H9 (cell line): Measurements from ENCODE around the gene RERE. TPM values are rescaled to one million over a fixed set of nuclear protein-coding genes. Genes with fewer than 3 reads are reported as not detected.

Experiments
- DNase-seq: peaks from one replicate; pipeline ENCODE4 v3.0.0-alpha.2; 2017
- H2AFZ ChIP-seq: one replicate; pipeline ENCODE4 v1.6.1; 2013; ENCODE audit warnings: mild to moderate bottlenecking, low read length, control low read depth, moderate library complexity
- H2AK5ac ChIP-seq: 2 replicates; pipeline ENCODE4 v1.6.1; 2013; ENCODE audit warnings: low read length, control low read depth, mixed read lengths; ENCODE audit not compliant: insufficient read length
- H2BK120ac ChIP-seq: one replicate; pipeline ENCODE4 v1.6.1; 2013; ENCODE audit warnings: low read depth, mild to moderate bottlenecking, low read length, control low read depth, inconsistent platforms; ENCODE audit not compliant: poor library complexity, severe bottlenecking
- H2BK12ac ChIP-seq: 2 replicates; pipeline ENCODE4 v1.6.1; 2013; ENCODE audit warnings: low read length, control low read depth, mixed read lengths, low read depth; ENCODE audit not compliant: insufficient read length
- H2BK15ac ChIP-seq: 2 replicates; pipeline ENCODE4 v1.6.1; 2013; ENCODE audit warnings: low read depth, low read length, control low read depth
- H2BK20ac ChIP-seq: one replicate; pipeline ENCODE4 v1.6.1; 2013; ENCODE audit warnings: low read depth, mild to moderate bottlenecking, low read length, control low read depth, inconsistent platforms; ENCODE audit not compliant: poor library complexity, severe bottlenecking
- H2BK5ac ChIP-seq: 2 replicates; pipeline ENCODE4 v1.6.1; 2013; ENCODE audit warnings: low read length, control low read depth, mixed read lengths; ENCODE audit not compliant: insufficient read length
- H3K14ac ChIP-seq: 2 replicates; pipeline ENCODE4 v1.6.1; 2013; ENCODE audit warnings: low read length, control low read depth; ENCODE audit not compliant: insufficient read depth
- H3K18ac ChIP-seq: 2 replicates; pipeline ENCODE4 v1.6.1; 2013; ENCODE audit warnings: low read depth, mild to moderate bottlenecking, mixed read lengths, low read length, control low read depth; ENCODE audit not compliant: insufficient read length
- H3K23ac ChIP-seq: 2 replicates; pipeline ENCODE4 v1.6.1; 2013; ENCODE audit warnings: low read length, control low read depth, mixed read lengths, low read depth; ENCODE audit not compliant: insufficient read length
- H3K23me2 ChIP-seq: 2 replicates; pipeline ENCODE4 v1.6.1; 2013; ENCODE audit warnings: low read depth, mild to moderate bottlenecking, mixed read lengths, low read length, control low read depth; ENCODE audit not compliant: insufficient read length, poor library complexity, severe bottlenecking
- H3K27ac ChIP-seq: 2 replicates; pipeline ENCODE4 v1.5.1; 2013; ENCODE audit warnings: low read length, control low read depth, mixed read lengths, low read depth; ENCODE audit not compliant: insufficient read length
- H3K27me3 ChIP-seq: 2 replicates; pipeline ENCODE4 v1.6.1; 2013; ENCODE audit warnings: low read length, control low read depth, inconsistent platforms; ENCODE audit not compliant: insufficient read depth
- H3K4ac ChIP-seq: 2 replicates; pipeline ENCODE4 v1.6.1; 2013; ENCODE audit warnings: low read depth, mild to moderate bottlenecking, control low read depth, inconsistent platforms, low read length, moderate library complexity
- H3K4me1 ChIP-seq: 2 replicates; pipeline ENCODE4 v1.6.1; 2013; ENCODE audit warnings: low read length, control low read depth, inconsistent platforms; ENCODE audit not compliant: insufficient read depth
- H3K4me2 ChIP-seq: 2 replicates; pipeline ENCODE4 v1.6.1; 2013; ENCODE audit warnings: low read length, control low read depth, mixed read lengths; ENCODE audit not compliant: insufficient read length, insufficient read depth
- H3K56ac ChIP-seq: 2 replicates; pipeline ENCODE4 v1.6.1; 2013; ENCODE audit warnings: low read depth, mild to moderate bottlenecking, mixed read lengths, low read length, control low read depth; ENCODE audit not compliant: insufficient read length
- H3K79me1 ChIP-seq: 2 replicates; pipeline ENCODE4 v1.6.1; 2013; ENCODE audit warnings: low read depth, mild to moderate bottlenecking, moderate library complexity, low read length, control low read depth, inconsistent platforms; ENCODE audit not compliant: insufficient read depth, poor library complexity, severe bottlenecking
- H3K79me2 ChIP-seq: 2 replicates; pipeline ENCODE4 v1.6.1; 2013; ENCODE audit warnings: low read length, control low read depth, inconsistent platforms; ENCODE audit not compliant: insufficient read depth
- H3K9ac ChIP-seq: 2 replicates; pipeline ENCODE4 v1.6.1; 2013; ENCODE audit warnings: low read length, control low read depth, mixed read lengths; ENCODE audit not compliant: insufficient read length; ENCODE audit errors: extremely low read depth
- H3K9me3 ChIP-seq: one replicate; pipeline ENCODE4 v1.6.1; 2013; ENCODE audit warnings: low read depth, low read length, inconsistent platforms; ENCODE audit not compliant: control insufficient read depth
- H3T11ph ChIP-seq: one replicate; pipeline ENCODE4 v1.6.1; 2013; ENCODE audit warnings: mild to moderate bottlenecking, low read length, control low read depth, inconsistent platforms
- H4K20me1 ChIP-seq: one replicate; pipeline ENCODE4 v1.6.1; 2013; ENCODE audit not compliant: control insufficient read depth, insufficient read length, insufficient read depth
- H4K5ac ChIP-seq: 2 replicates; pipeline ENCODE4 v1.6.1; 2013; ENCODE audit warnings: low read depth, mild to moderate bottlenecking, mixed read lengths, low read length, control low read depth; ENCODE audit not compliant: insufficient read length
- H4K8ac ChIP-seq: replicated peaks from 2 replicates; pipeline ENCODE4 v1.6.1; 2013; ENCODE audit warnings: low read length, control low read depth, mixed read lengths, low read depth; ENCODE audit not compliant: insufficient read length
- H4K91ac ChIP-seq: 2 replicates; pipeline ENCODE4 v1.6.1; 2013; ENCODE audit warnings: low read depth, mild to moderate bottlenecking, moderate library complexity, mixed read lengths, low read length, control low read depth; ENCODE audit not compliant: insufficient read length
- H3K27ac Mint-ChIP-seq, 3 experiments: 2 replicates in 2 of 3; 3 replicates in 1 of 3; pipeline ENCODE4 v1.8.0; 2020 to 2021; ENCODE audit warnings: mixed read lengths in 3 of 3, mild to moderate bottlenecking in 1 of 3, moderate library complexity in 1 of 3
- H3K27me3 Mint-ChIP-seq: 2 replicates; pipeline ENCODE4 v1.8.0; 2021; ENCODE audit warnings: low read depth, mild to moderate bottlenecking, moderate library complexity, mixed read lengths
- H3K36me3 Mint-ChIP-seq, 3 experiments: 2 replicates in 2 of 3; 3 replicates in 1 of 3; pipeline ENCODE4 v1.8.0; 2020 to 2021; ENCODE audit warnings: low read depth in 3 of 3, mixed read lengths in 3 of 3; ENCODE audit not compliant: insufficient read depth in 1 of 3
- H3K4me1 Mint-ChIP-seq, 2 experiments: 2 replicates each; pipeline ENCODE4 v1.8.0; 2020; ENCODE audit warnings: mixed read lengths in 2 of 2
- H3K4me3 Mint-ChIP-seq, 2 experiments: 2 replicates in 1 of 2; 3 replicates in 1 of 2; pipeline ENCODE4 v1.8.0; 2020 to 2021; ENCODE audit warnings: mild to moderate bottlenecking in 2 of 2, mixed read lengths in 2 of 2, moderate library complexity in 1 of 2
- H3K9me3 Mint-ChIP-seq, 2 experiments: 2 replicates in 1 of 2; 3 replicates in 1 of 2; pipeline ENCODE4 v1.8.0; 2020; ENCODE audit warnings: mild to moderate bottlenecking in 2 of 2, mixed read lengths in 2 of 2, moderate library complexity in 1 of 2
- WGBS: extraction: QIAGEN DNeasy Blood & Tissue Kit; methylation state at CpG from one replicate; pipeline ENCODE4 v1.1.7; 2013; ENCODE audit warnings: missing lambda C conversion rate, low lambda C conversion rate, mixed read lengths; ENCODE audit not compliant: insufficient read length; ENCODE audit errors: extremely low coverage; 5-methylcytosine and 5-hydroxymethylcytosine counted together
- total RNA-seq: library from RNA; stranded (reverse); gene quantifications from 2 replicates; pipeline ENCODE4 v1.2.1, GENCODE V29; 2021
- TF ChIP-seq, protein P1 (sequence below): fragments of 200-600 bp; sonication (generic); conservative IDR thresholded peaks from 3 replicates; pipeline ENCODE4 v1.8.0; 2021; ENCODE audit warnings: antibody characterized with exemption, mild to moderate bottlenecking

The RERE gene
- total RNA-seq, 1 experiment from 2014 or later = 103 TPM

DNA sequence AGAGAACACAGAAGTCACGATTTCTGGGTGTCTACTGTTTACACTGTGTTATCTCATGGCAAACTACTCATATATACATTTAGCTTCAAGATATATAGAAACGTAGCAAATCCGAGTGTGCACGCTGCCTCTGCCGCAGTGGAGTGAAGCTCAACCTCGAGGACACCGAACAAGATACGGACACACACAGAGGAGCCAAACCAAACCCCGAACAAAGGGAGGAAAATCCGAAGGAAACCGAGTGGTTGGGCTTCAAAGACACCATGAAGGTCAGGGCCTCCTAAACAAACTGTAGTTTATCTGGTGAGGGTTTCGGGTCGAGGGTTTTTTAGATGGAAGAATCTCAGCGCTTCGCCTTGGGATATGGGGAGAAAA lies 465.0 kb downstream of the RERE start:
- no peak overlapping the region for H4K91ac ChIP-seq
- Mint-ChIP-seq H3K4me1 (peaks cover 25 to 31% of the 10 kb centered on the region in 2 experiments), H3K36me3 (peaks cover 24 to 47% (median 44%) of the 10 kb centered on the region in 3 experiments; a peak in 6 of 7 replicates), H3K4me3 (no peak overlapping the region), H3K9me3 (no peaks in the 10 kb centered on the region), H3K27ac (peak overlapping the region in 1 of 3 experiments; percentile 96; a peak in 3 of 7 replicates), H3K27me3 (peaks cover 2% of the 10 kb centered on the region)
- H3K27me3 ChIP-seq = no peaks in the 10 kb centered on the region
- H3K4me1 ChIP-seq = no peaks in the 10 kb centered on the region; the same call in 1 of the 2 replicates
- no peak overlapping the region for H2BK5ac ChIP-seq
- H3K14ac ChIP-seq = no peak overlapping the region
- H3K4me2 ChIP-seq = no peak overlapping the region
- H2BK120ac ChIP-seq = no peak overlapping the region
- no peak overlapping the region for H2AK5ac ChIP-seq
- H3K23me2 ChIP-seq = no peaks in the 10 kb centered on the region
- H3K23ac ChIP-seq = no peak overlapping the region
- DNase-seq = no peak
- H4K20me1 ChIP-seq = peaks cover 3% of the 10 kb centered on the region
- H3K79me1 ChIP-seq = no peaks in the 10 kb centered on the region
- WGBS = no CpG with 5 or more reads among the region's 15 CpGs
- TF ChIP-seq, protein P1, sequence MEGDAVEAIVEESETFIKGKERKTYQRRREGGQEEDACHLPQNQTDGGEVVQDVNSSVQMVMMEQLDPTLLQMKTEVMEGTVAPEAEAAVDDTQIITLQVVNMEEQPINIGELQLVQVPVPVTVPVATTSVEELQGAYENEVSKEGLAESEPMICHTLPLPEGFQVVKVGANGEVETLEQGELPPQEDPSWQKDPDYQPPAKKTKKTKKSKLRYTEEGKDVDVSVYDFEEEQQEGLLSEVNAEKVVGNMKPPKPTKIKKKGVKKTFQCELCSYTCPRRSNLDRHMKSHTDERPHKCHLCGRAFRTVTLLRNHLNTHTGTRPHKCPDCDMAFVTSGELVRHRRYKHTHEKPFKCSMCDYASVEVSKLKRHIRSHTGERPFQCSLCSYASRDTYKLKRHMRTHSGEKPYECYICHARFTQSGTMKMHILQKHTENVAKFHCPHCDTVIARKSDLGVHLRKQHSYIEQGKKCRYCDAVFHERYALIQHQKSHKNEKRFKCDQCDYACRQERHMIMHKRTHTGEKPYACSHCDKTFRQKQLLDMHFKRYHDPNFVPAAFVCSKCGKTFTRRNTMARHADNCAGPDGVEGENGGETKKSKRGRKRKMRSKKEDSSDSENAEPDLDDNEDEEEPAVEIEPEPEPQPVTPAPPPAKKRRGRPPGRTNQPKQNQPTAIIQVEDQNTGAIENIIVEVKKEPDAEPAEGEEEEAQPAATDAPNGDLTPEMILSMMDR = no peak
- H2BK15ac ChIP-seq = no peak overlapping the region
- H2BK12ac ChIP-seq = no peak overlapping the region
- H3K56ac ChIP-seq = no peak overlapping the region
- no peaks in the 10 kb centered on the region for H3K79me2 ChIP-seq
- H3K27ac ChIP-seq = no peak overlapping the region
- no peak overlapping the region for H3K9ac ChIP-seq
- no peak overlapping the region for H3T11ph ChIP-seq
- no peak overlapping the region for H4K8ac ChIP-seq
- H3K4ac ChIP-seq = no peak overlapping the region
- H2AFZ ChIP-seq = no peak overlapping the region
- no peaks in the 10 kb centered on the region for H3K9me3 ChIP-seq
- no peak overlapping the region for H4K5ac ChIP-seq
- H2BK20ac ChIP-seq = no peak overlapping the region
- no peak overlapping the region for H3K18ac ChIP-seq
